DOHH2 (cell line): ENCODE data around the gene SNX17.
A peak's percentile ranks its signal among the peaks of the same experiment; 100 is the strongest.

Experiments used
- H3F3A ChIP-seq: fragments of 200-600 bp; sonication (generic), shearing (Covaris generic); 2 replicates; pipeline ENCODE4 v1.6.0; 2016; ENCODE audit warnings: antibody characterized with exemption, mild to moderate bottlenecking; ENCODE audit not compliant: control insufficient read depth, insufficient read depth
- H3K27ac ChIP-seq: fragments of 200-600 bp; sonication (generic); 2 replicates; pipeline ENCODE4 v1.5.1; 2014; ENCODE audit warnings: low read depth, mild to moderate bottlenecking, low read length, moderate library complexity
- H3K27me3 ChIP-seq: fragments of 200-600 bp; sonication (generic); 2 replicates; pipeline ENCODE4 v1.6.1; 2014; ENCODE audit warnings: mild to moderate bottlenecking, low read length, mixed read lengths; ENCODE audit not compliant: control insufficient read depth
- H3K36me3 ChIP-seq: fragments of 200-600 bp; sonication (generic); 2 replicates; pipeline ENCODE4 v1.6.1; 2014; ENCODE audit warnings: mild to moderate bottlenecking, low read length, moderate library complexity, mixed read lengths; ENCODE audit not compliant: control insufficient read depth
- H3K4me1 ChIP-seq: fragments of 200-600 bp; sonication (generic); 2 replicates; pipeline ENCODE4 v1.6.1; 2014; ENCODE audit warnings: mild to moderate bottlenecking, low read length, mixed read lengths; ENCODE audit not compliant: control insufficient read depth
- H3K4me2 ChIP-seq: fragments of 200-600 bp; sonication (generic); 2 replicates; pipeline ENCODE4 v1.6.0; 2014; ENCODE audit warnings: mild to moderate bottlenecking, low read length, moderate library complexity
- H3K4me3 ChIP-seq: fragments of 200-600 bp; sonication (generic); 2 replicates; pipeline ENCODE4 v1.5.1; 2014; ENCODE audit warnings: mild to moderate bottlenecking, low read length, mixed read lengths
- H3K79me2 ChIP-seq: fragments of 200-600 bp; sonication (generic); 2 replicates; pipeline ENCODE4 v1.6.1; 2014; ENCODE audit warnings: mild to moderate bottlenecking, low read length, mixed read lengths; ENCODE audit not compliant: control insufficient read depth
- H3K9me2 ChIP-seq: fragments of 200-600 bp; sonication (generic); replicated peaks from 2 replicates; pipeline ENCODE4 v1.6.1; 2014; ENCODE audit warnings: mild to moderate bottlenecking, low read length, mixed read lengths; ENCODE audit not compliant: control insufficient read depth
- H3K9me3 ChIP-seq: fragments of 200-600 bp; sonication (generic); 2 replicates; pipeline ENCODE4 v1.6.1; 2014; ENCODE audit warnings: antibody characterized with exemption, low read length, mixed read lengths; ENCODE audit not compliant: control insufficient read depth, insufficient read depth
- H4K20me1 ChIP-seq: fragments of 200-600 bp; sonication (generic); 2 replicates; pipeline ENCODE4 v1.6.0; 2014; ENCODE audit warnings: low read depth, mild to moderate bottlenecking, antibody characterized with exemption, low read length, moderate library complexity; ENCODE audit not compliant: control insufficient read depth, insufficient read depth
- CTCF ChIP-seq: fragments of 200-600 bp; sonication (generic); IDR thresholded peaks from one replicate; pipeline ENCODE4 v1.5.1; 2014; ENCODE audit warnings: antibody characterized with exemption, mild to moderate bottlenecking, low read depth, low read length; ENCODE audit not compliant: poor library complexity, severe bottlenecking
- EZH2phosphoT487 ChIP-seq: fragments of 200-600 bp; sonication (generic); IDR thresholded peaks from 2 replicates; pipeline ENCODE4 v1.6.1; 2017; ENCODE audit warnings: borderline replicate concordance, mild to moderate bottlenecking, antibody characterized with exemption, low read length, moderate library complexity, mixed read lengths

SNX17 gene

GRCh38 chr2:27356382-27357181, 13.8 kb upstream of the SNX17 start, which contains the start of gene GTF3C2:
GTF3C2 (minus strand) TSS chr2:27356764; CDS start chr2:27343554, 13,210 bp downstream.
- H3K36me3 ChIP-seq, result peaks cover 27% of the 10 kb centered on the region
- H4K20me1 ChIP-seq, result no peaks in the 10 kb centered on the region
- H3K9me3 ChIP-seq, result no peaks in the 10 kb centered on the region
- TF ChIP-seq CTCF (no peak), EZH2phosphoT487 (no peak)
- peak within 1 kb of the TSS; percentile 88 for H3K27ac ChIP-seq
- peaks cover 80% of the 10 kb centered on the region for H3K79me2 ChIP-seq
- H3K4me2 ChIP-seq, result peak within 1 kb of the TSS; percentile 87
- H3K4me3 ChIP-seq, result peak within 1 kb of the TSS; percentile 95
- no peaks in the 10 kb centered on the region for H3F3A ChIP-seq
- H3K27me3 ChIP-seq, result no peaks in the 10 kb centered on the region
- peaks cover 34% of the 10 kb centered on the region for H3K4me1 ChIP-seq
- H3K9me2 ChIP-seq, result no peaks in the 10 kb centered on the region

GRCh38 chr2:27362678-27363420, 7.6 kb upstream of the SNX17 start:
- H3K9me2 ChIP-seq, result no peaks in the 10 kb centered on the region
- no peaks in the 10 kb centered on the region for H3K9me3 ChIP-seq
- H3K27ac ChIP-seq, result no peak overlapping the region
- no peak overlapping the region for H3K4me3 ChIP-seq
- peaks cover 15% of the 10 kb centered on the region for H3F3A ChIP-seq
- H3K4me2 ChIP-seq, result no peak overlapping the region
- no peak for TF ChIP-seq CTCF
- no peak for TF ChIP-seq EZH2phosphoT487
- H3K79me2 ChIP-seq, result peaks cover 31% of the 10 kb centered on the region
- 0 out of 2 replicates have a peak, but pooled peaks cover 3% of the 10 kb centered on the region for H4K20me1 ChIP-seq
- no peaks in the 10 kb centered on the region for H3K27me3 ChIP-seq
- peaks cover 8% of the 10 kb centered on the region for H3K4me1 ChIP-seq
- peaks cover 57% of the 10 kb centered on the region for H3K36me3 ChIP-seq

GRCh38 chr2:27363933-27364332, 6.5 kb upstream of the SNX17 start:
- Histone ChIP-seq H3K4me2 (no peak overlapping the region), H3F3A (peaks cover 15% of the 10 kb centered on the region), H3K27ac (no peak overlapping the region), H3K27me3 (no peaks in the 10 kb centered on the region), H3K9me3 (no peaks in the 10 kb centered on the region), H3K9me2 (no peaks in the 10 kb centered on the region), H4K20me1 (0 out of 2 replicates have a peak, but pooled peaks cover 3% of the 10 kb centered on the region), H3K36me3 (peaks cover 57% of the 10 kb centered on the region), H3K4me3 (no peak overlapping the region), H3K79me2 (peaks cover 31% of the 10 kb centered on the region), H3K4me1 (peaks cover 5% of the 10 kb centered on the region)
- TF ChIP-seq CTCF (no peak), EZH2phosphoT487 (no peak)
